GM18909 (cell line): ENCODE results near the gene TTC16.
"Not testable (repeated sequence)": the region's sequence is repeated elsewhere in the genome, so short reads cannot be mapped to it uniquely, and the experiment has no call there.

ENCODE experiments used
- ATAC-seq: cut with Tn5 transposase; IDR thresholded peaks from one replicate; pipeline ENCODE4 v1.9.1; 2021; ENCODE audit warnings: mild to moderate bottlenecking; ENCODE audit not compliant: unreplicated experiment, poor library complexity

TTC16 gene

GRCh38 chr9:127735530-127736185 lies 19.8 kb downstream of the TTC16 start:
- ATAC-seq = peak; percentile 10

- ATAC-seq = no peak
Measured at GRCh38 chr9:127738666-127739065, 22.8 kb downstream of the TTC16 start.

- ATAC-seq = no peak
Measured at GRCh38 chr9:127739614-127740330, 23.9 kb downstream of the TTC16 start.

GRCh38 chr9:127741831-127742434 lies 26.1 kb downstream of the TTC16 start:
- no peak for ATAC-seq

- no peak for ATAC-seq
Measured at GRCh38 chr9:127742435-127743088, 26.7 kb downstream of the TTC16 start.

GRCh38 chr9:127744398-127745110 lies 28.7 kb downstream of the TTC16 start:
- ATAC-seq = no peak

- no peak for ATAC-seq
Measured at GRCh38 chr9:127746959-127747569, 31.2 kb downstream of the TTC16 start.

- ATAC-seq = no peak
Measured at GRCh38 chr9:127749090-127749787, 33.4 kb downstream of the TTC16 start.

- ATAC-seq = no peak
Measured at GRCh38 chr9:127751269-127752054, 35.6 kb downstream of the TTC16 start.

- no peak for ATAC-seq
Measured at GRCh38 chr9:127753148-127753547, 37.3 kb downstream of the TTC16 start.

- ATAC-seq = no peak
Measured at GRCh38 chr9:127753622-127754021, 37.7 kb downstream of the TTC16 start.

- no peak for ATAC-seq
Measured at GRCh38 chr9:127754099-127755060, 38.5 kb downstream of the TTC16 start.

GRCh38 chr9:127755061-127756060 lies 39.5 kb downstream of the TTC16 start:
- ATAC-seq = no peak

GRCh38 chr9:127756233-127756632 lies 40.4 kb downstream of the TTC16 start:
- no peak for ATAC-seq

- not testable (repeated sequence) for ATAC-seq
Measured at GRCh38 chr9:127756776-127757175, 40.9 kb downstream of the TTC16 start.

- ATAC-seq = no peak
Measured at GRCh38 chr9:127758843-127759242, 43.0 kb downstream of the TTC16 start.
